ENCODE measurements around the gene SLC12A4. TPM values are rescaled to one million over a fixed set of nuclear protein-coding genes. Genes with fewer than 3 reads are reported as not detected.

SLC12A4 gene
- total and polyA plus RNA-seq, 2 of the 13 experiments (the other 11 are each of a cell fraction or from before 2014, with no cell fraction given): 65.1 to 84.3 TPM

- Histone ChIP-seq H3K79me2 (ENCODE audit: insufficient read depth, low read length) (no peaks in the 10 kb centered on the region), H2AFZ (ENCODE audit: low read length) (no peak overlapping the region), H3K36me3 (replicated peaks in 1 of 2; ENCODE audit: control insufficient read depth in 1 of 2, insufficient read depth in 2 of 2, low read length in 2 of 2) (peaks cover 19 to 29% of the 10 kb centered on the region in 2 experiments), H3K27ac (ENCODE audit: extremely low read length, insufficient read depth, low read length) (no peak overlapping the region), H3K4me3 (replicated peaks in 1 of 3; ENCODE audit: insufficient read depth in 1 of 3, low read depth in 2 of 3, low read length in 3 of 3) (no peak overlapping the region), H3K27me3 (ENCODE audit: control insufficient read depth in 1 of 2, insufficient read depth in 2 of 2, low read length in 2 of 2) (no peaks in the 10 kb centered on the region), H3K4me2 (ENCODE audit: low read depth, low read length) (no peak overlapping the region), H4K20me1 (ENCODE audit: insufficient read depth, low read length) (no peaks in the 10 kb centered on the region; the same call in 1 of the 2 replicates), H3K9ac (ENCODE audit: insufficient read depth, low read depth, low read length) (no peak overlapping the region), H3K9me3 (ENCODE audit: low read length) (no peaks in the 10 kb centered on the region), H3K4me1 (ENCODE audit: insufficient read depth, low read length) (peaks cover 3% of the 10 kb centered on the region)
- BruUV-seq (replicated peaks): TSS peak; percentile 10
- in situ Hi-C loops (cut with HindIII; ENCODE audit: extremely low pct_ligation_motif_present, low pct_unique_long_range_greater_than_20kb) (loop anchor here (5.0 kb wide), 2 partner anchors 41 to 111 kb away; no protein-coding TSS in a partner anchor), intact Hi-C loops (cut with micrococcal nuclease; ENCODE audit: unreplicated experiment) (loop anchor here (1.0 to 5.0 kb wide), 4 partner anchors 36 to 256 kb away; partner anchors contain the start of gene PSKH1)
- DNase-seq (ENCODE audit: low spot score) (peak; percentile 69), ATAC-seq (peak; percentile 71), FAIRE-seq (peak; percentile 64)
- CTCF ChIA-PET (ENCODE audit: low intra/inter-chr PET ratio, low total read pairs): interaction anchor here (1.4 to 5.5 kb wide), 7 partner anchors 13 to 256 kb away, joined by 3 to 63 read pairs (median 5); partner anchors contain the start of genes NRN1L, PSKH1 and THAP11
- 49% methylated on average over 15 of the region's 16 CpGs for WGBS (ENCODE audit: low lambda C conversion rate)
- POLR2A ChIA-PET: interaction anchor here (0.7 to 1.7 kb wide), 3 partner anchors 9 to 37 kb away, joined by 3 to 5 read pairs (median 4); partner anchors contain the start of gene LCAT
- TF ChIP-seq CBX5 (CRISPR knock-in tag; IDR thresholded peaks at IDR 0.05; ENCODE audit: borderline replicate concordance) (peak; percentile 55; the same call in 1 of the 2 replicates), PCBP1 (IDR thresholded peaks at IDR 0.05; ENCODE audit: borderline replicate concordance, low read depth, low read length) (no peak), ZNF280B (CRISPR knock-in tag; IDR thresholded peaks at IDR 0.05; ENCODE audit: borderline replicate concordance) (0 out of 2 replicates have a peak, but pooled peaks have one; percentile 47), ZBTB38 (CRISPR knock-in tag; IDR thresholded peaks at IDR 0.05) (peak; percentile 40; the same call in 1 of the 2 replicates), ZFX (CRISPR knock-in tag; IDR thresholded peaks at IDR 0.05; ENCODE audit: low read depth) (peak; percentile 33; the same call in 1 of the 2 replicates), ZGPAT (CRISPR knock-in tag; IDR thresholded peaks at IDR 0.05) (0 out of 2 replicates have a peak, but pooled peaks have one; percentile 25), ZNF687 (CRISPR knock-in tag; IDR thresholded peaks at IDR 0.05) (peak; percentile 64), MAZ (IDR thresholded peaks at IDR 0.05; ENCODE audit: borderline replicate concordance, low read depth, low read length) (no peak), MAZ (CRISPR knock-in tag; IDR thresholded peaks at IDR 0.05; ENCODE audit: low read depth) (peak; percentile 63; the same call in 1 of the 2 replicates), ZNF564 (CRISPR knock-in tag; IDR thresholded peaks at IDR 0.05) (no peak), ZNF362 (CRISPR knock-in tag; IDR thresholded peaks at IDR 0.05; ENCODE audit: borderline replicate concordance) (no peak), GATAD1 (CRISPR knock-in tag; IDR thresholded peaks at IDR 0.05) (0 out of 2 replicates have a peak, but pooled peaks have one; percentile 50), TBX2 (CRISPR knock-in tag; IDR thresholded peaks at IDR 0.05; ENCODE audit: borderline replicate concordance) (peak; percentile 58; the same call in 1 of the 2 replicates)
Observed at GRCh38 chr16:67928561-67929364, 39.7 kb downstream of the SLC12A4 start.
